HG03159 (cell line): Measurements from ENCODE around the gene WDR59.

Experiments
- ATAC-seq: cut with Tn5 transposase; IDR thresholded peaks from one replicate; pipeline ENCODE4 v1.9.1; 2021; ENCODE audit warnings: mild to moderate bottlenecking, moderate library complexity; ENCODE audit not compliant: unreplicated experiment

WDR59 gene

DNA sequence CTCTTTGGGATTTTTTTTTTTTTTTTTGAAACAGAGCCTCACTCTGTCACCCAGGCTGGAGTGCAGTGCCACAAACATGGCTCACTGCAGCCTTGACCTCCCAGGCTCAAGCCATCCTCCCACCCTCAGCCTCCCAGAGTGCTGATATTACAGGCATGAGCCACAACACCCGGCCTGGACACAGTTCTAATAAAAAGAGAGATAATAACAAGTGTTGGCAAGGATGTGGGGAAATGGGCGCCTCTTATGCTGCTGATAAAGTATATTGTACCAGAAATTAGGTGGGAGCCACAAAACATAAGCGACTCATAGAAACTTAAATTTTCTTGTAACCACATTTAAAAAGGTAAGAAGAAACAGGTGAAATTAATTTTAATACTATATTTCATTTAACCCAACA, 159.9 kb downstream of the WDR59 start:
- ATAC-seq: no peak
